GM18873 (cell line): ENCODE data around the gene MAP4K4.

Source experiments
- ATAC-seq: cut with Tn5 transposase; IDR thresholded peaks from one replicate; pipeline ENCODE4 v1.9.1; 2021; ENCODE audit warnings: mild to moderate bottlenecking, moderate library complexity, moderate number of reproducible peaks; ENCODE audit not compliant: unreplicated experiment, low FRiP score

Gene MAP4K4

GRCh38 chr2:101829429-101829828 is 131.9 kb downstream of the MAP4K4 start:
- no peak for ATAC-seq

GRCh38 chr2:101830146-101830545 is 132.6 kb downstream of the MAP4K4 start:
- no peak for ATAC-seq

GRCh38 chr2:101830555-101830954 is 133.0 kb downstream of the MAP4K4 start:
- ATAC-seq: peak; percentile 57

- no peak for ATAC-seq
Measured at GRCh38 chr2:101831351-101831865, 133.9 kb downstream of the MAP4K4 start.

GRCh38 chr2:101832114-101832513 is 134.6 kb downstream of the MAP4K4 start:
- ATAC-seq: no peak

GRCh38 chr2:101833890-101834523 is 136.5 kb downstream of the MAP4K4 start:
- no peak for ATAC-seq

- ATAC-seq: no peak
Measured at GRCh38 chr2:101837354-101837753, 139.8 kb downstream of the MAP4K4 start.

- no peak for ATAC-seq
Measured at GRCh38 chr2:101841679-101842327, 144.3 kb downstream of the MAP4K4 start.

- no peak for ATAC-seq
Measured at GRCh38 chr2:101842471-101842870, 145.0 kb downstream of the MAP4K4 start.

- no peak for ATAC-seq
Measured at GRCh38 chr2:101843048-101843447, 145.5 kb downstream of the MAP4K4 start.

- no peak for ATAC-seq
Measured at GRCh38 chr2:101843471-101843870, 146.0 kb downstream of the MAP4K4 start.

- no peak for ATAC-seq
Measured at GRCh38 chr2:101844055-101844635, 146.6 kb downstream of the MAP4K4 start.

GRCh38 chr2:101846973-101847372 is 149.5 kb downstream of the MAP4K4 start:
- ATAC-seq: no peak

- no peak for ATAC-seq
Measured at GRCh38 chr2:101847661-101848339, 150.3 kb downstream of the MAP4K4 start.

GRCh38 chr2:101848769-101849410 is 151.4 kb downstream of the MAP4K4 start:
- no peak for ATAC-seq

- no peak for ATAC-seq
Measured at GRCh38 chr2:101850450-101850849, 152.9 kb downstream of the MAP4K4 start.

- no peak for ATAC-seq
Measured at GRCh38 chr2:101850991-101851390, 153.5 kb downstream of the MAP4K4 start.

GRCh38 chr2:101852824-101853223 is 155.3 kb downstream of the MAP4K4 start:
- ATAC-seq: no peak

GRCh38 chr2:101854877-101855276 is 157.4 kb downstream of the MAP4K4 start:
- no peak for ATAC-seq

- no peak for ATAC-seq
Measured at GRCh38 chr2:101855776-101856175, 158.3 kb downstream of the MAP4K4 start.

- no peak for ATAC-seq
Measured at GRCh38 chr2:101858246-101858645, 160.7 kb downstream of the MAP4K4 start.
